A549 treated with ZK216348 at 1 μM for 4 hours (cell line): Measurements from ENCODE around the gene HJURP. TPM values are rescaled to one million over a fixed set of nuclear protein-coding genes. Genes with fewer than 3 reads are reported as not detected.

Experiments
- total RNA-seq: library from RNA; stranded (reverse); fragments of 200-300 nt; extraction: Qiagen RNA extraction; gene quantifications from 5 replicates; pipeline ENCODE4 v1.2.3, GENCODE V29; 2022; ENCODE audit warnings: low read depth

Gene HJURP, protein sequence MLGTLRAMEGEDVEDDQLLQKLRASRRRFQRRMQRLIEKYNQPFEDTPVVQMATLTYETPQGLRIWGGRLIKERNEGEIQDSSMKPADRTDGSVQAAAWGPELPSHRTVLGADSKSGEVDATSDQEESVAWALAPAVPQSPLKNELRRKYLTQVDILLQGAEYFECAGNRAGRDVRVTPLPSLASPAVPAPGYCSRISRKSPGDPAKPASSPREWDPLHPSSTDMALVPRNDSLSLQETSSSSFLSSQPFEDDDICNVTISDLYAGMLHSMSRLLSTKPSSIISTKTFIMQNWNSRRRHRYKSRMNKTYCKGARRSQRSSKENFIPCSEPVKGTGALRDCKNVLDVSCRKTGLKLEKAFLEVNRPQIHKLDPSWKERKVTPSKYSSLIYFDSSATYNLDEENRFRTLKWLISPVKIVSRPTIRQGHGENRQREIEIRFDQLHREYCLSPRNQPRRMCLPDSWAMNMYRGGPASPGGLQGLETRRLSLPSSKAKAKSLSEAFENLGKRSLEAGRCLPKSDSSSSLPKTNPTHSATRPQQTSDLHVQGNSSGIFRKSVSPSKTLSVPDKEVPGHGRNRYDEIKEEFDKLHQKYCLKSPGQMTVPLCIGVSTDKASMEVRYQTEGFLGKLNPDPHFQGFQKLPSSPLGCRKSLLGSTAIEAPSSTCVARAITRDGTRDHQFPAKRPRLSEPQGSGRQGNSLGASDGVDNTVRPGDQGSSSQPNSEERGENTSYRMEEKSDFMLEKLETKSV
- total RNA-seq = 68.3 to 93.0 TPM (median 68.9 TPM) in 5 replicates

GRCh38 chr2:233854241-233854981 lies at the start of gene HJURP:
HJURP (minus strand) TSS chr2:233854535; CDS start chr2:233854500, 35 bp downstream.

DNA sequence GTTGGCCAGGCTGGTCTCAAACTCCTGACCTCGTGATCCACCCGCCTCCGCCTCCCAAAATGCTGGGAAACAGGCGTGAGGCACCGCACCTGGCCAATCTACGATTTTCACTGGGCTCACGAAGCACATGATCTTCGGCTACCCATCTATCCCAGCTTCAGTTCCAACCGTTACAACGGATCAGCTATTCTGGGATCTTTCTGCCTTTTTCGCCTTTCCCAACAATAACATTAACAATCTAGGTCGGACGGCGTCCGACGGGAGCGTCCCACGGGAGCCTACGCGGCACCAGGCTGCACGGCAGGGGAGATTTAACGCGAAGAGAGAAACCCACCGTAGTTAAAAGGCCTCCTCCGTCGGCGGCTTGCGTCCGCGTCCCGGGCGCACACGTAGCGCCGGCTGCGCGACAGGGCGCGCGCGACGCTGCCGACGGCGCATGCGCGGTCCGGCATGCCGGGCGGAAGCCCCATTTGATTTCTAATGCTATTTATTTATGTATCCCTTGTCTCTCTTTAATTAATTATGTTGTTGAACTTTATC lies 13.7 kb upstream of the HJURP start, which contains the start of gene MSL3B:
TSS of gene MSL3B (minus strand) at position 394 of the 540 bp plus-strand sequence.

Other genes with a start within 250 kb of the HJURP start
- gene UGT1A8, start 236.9 kb downstream of the HJURP start, total RNA-seq = 0.23 TPM in 1 of 5 replicates, not detected in the others
- gene UGT1A10, start 218.1 kb downstream of the HJURP start, total RNA-seq = 0.18 to 0.52 TPM (median 0.23 TPM) in 3 of 5 replicates, not detected in the others
- gene UGT1A9, start 182.6 kb downstream of the HJURP start, total RNA-seq = 3.7 to 7.2 TPM (median 5.0 TPM) in 5 replicates
- 3.7 to 6.2 TPM (median 4.3 TPM) in 5 replicates for gene UGT1A7, start 172.6 kb downstream of the HJURP start, total RNA-seq
- 0.65 to 1.6 TPM (median 1.0 TPM) in 5 replicates for gene UGT1A6, start 161.6 kb downstream of the HJURP start, total RNA-seq
- gene UGT1A5, start 141.6 kb downstream of the HJURP start, total RNA-seq = not detected in 5 replicates
- gene UGT1A4, start 135.8 kb downstream of the HJURP start, total RNA-seq = not detected in 5 replicates
- gene UGT1A3, start 125.5 kb downstream of the HJURP start, total RNA-seq = 0.12 to 0.19 TPM (median 0.17 TPM) in 3 of 5 replicates, not detected in the others
- 0.37 to 1.1 TPM (median 0.92 TPM) in 5 replicates for gene UGT1A1, start 94.3 kb downstream of the HJURP start, total RNA-seq
- gene MROH2A, start 76.2 kb downstream of the HJURP start, total RNA-seq = 0.18 to 0.22 TPM in 2 of 5 replicates, not detected in the others
- gene TRPM8, start 62.8 kb upstream of the HJURP start, total RNA-seq = 0.13 to 0.33 TPM in 2 of 5 replicates, not detected in the others
- not detected in 5 replicates for gene SPP2, start 196.2 kb upstream of the HJURP start, total RNA-seq